ENCODE measurements around the gene LPCAT1.

- TF ChIP-seq, protein P1, sequence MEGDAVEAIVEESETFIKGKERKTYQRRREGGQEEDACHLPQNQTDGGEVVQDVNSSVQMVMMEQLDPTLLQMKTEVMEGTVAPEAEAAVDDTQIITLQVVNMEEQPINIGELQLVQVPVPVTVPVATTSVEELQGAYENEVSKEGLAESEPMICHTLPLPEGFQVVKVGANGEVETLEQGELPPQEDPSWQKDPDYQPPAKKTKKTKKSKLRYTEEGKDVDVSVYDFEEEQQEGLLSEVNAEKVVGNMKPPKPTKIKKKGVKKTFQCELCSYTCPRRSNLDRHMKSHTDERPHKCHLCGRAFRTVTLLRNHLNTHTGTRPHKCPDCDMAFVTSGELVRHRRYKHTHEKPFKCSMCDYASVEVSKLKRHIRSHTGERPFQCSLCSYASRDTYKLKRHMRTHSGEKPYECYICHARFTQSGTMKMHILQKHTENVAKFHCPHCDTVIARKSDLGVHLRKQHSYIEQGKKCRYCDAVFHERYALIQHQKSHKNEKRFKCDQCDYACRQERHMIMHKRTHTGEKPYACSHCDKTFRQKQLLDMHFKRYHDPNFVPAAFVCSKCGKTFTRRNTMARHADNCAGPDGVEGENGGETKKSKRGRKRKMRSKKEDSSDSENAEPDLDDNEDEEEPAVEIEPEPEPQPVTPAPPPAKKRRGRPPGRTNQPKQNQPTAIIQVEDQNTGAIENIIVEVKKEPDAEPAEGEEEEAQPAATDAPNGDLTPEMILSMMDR (IDR thresholded peaks at IDR 0.05): no peak
- no peak for TF ChIP-seq EZH2phosphoT487 (IDR thresholded peaks at IDR 0.05)
- TF ChIP-seq EZH2 (IDR thresholded peaks at IDR 0.05): no peak
Measured at GRCh38 chr5:1495525-1495897, 28.2 kb downstream of the LPCAT1 start.

Measured in neural progenitor cell (in vitro differentiated cells).